HG03442 (cell line): ENCODE data around the gene CYTH2.
"Not testable (repeated sequence)": the region's sequence is repeated elsewhere in the genome, so short reads cannot be mapped to it uniquely, and the experiment has no call there.

Source experiments
- ATAC-seq: cut with Tn5 transposase; IDR thresholded peaks from one replicate; pipeline ENCODE4 v1.9.1; 2021; ENCODE audit warnings: mild to moderate bottlenecking, moderate library complexity; ENCODE audit not compliant: unreplicated experiment

Gene CYTH2

DNA sequence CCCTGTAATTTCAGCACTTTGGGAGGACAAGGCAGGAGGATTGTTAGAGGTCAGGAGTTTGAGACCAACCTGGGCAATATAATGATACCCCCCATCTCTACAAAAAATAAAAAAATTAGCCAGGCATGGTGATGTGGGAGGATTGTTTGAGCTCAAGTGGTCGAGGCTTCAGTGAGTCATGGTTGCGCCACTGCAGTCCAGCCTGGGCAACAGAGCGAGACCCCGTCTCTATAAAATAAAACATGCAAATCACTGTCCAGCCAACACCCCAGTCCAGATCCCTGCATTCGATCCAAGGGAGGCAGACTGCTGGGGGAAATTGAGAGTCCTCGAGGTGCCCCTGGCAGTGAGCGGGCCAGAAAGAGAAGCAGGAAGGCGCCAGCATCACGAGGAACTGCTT is 7.0 kb downstream of the CYTH2 start:
- no peak for ATAC-seq

DNA sequence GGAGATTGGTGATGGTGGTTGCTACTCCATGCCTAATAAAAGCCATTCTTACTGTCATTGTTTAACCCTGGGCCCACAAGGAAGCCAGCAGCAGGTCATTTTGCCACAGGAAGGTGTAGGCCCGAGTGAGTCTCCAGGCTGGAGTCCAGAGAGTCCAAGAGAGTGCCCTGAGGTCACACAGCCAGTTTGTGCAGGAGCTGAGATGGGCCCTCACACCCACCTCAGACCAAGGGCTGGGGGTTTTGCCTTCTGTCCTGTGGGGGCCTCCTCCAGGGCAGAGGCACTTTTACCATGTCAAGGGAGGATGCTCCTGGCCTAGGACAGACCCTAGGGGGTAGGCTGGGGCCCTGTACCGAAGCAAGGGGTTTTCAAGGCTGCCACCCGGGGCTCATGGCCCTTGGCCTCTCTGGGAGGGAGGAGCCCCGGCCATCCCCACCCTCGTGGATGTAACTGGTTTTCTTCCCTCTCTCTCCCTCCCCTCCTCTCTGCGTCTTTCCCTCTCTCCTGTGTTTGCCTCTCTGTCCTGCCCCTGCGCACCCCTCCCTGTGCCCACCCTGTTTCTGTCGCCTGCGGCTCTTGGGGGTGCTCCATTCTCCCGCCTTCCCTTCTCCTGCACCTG is 8.0 kb downstream of the CYTH2 start:
- ATAC-seq, result no peak

DNA sequence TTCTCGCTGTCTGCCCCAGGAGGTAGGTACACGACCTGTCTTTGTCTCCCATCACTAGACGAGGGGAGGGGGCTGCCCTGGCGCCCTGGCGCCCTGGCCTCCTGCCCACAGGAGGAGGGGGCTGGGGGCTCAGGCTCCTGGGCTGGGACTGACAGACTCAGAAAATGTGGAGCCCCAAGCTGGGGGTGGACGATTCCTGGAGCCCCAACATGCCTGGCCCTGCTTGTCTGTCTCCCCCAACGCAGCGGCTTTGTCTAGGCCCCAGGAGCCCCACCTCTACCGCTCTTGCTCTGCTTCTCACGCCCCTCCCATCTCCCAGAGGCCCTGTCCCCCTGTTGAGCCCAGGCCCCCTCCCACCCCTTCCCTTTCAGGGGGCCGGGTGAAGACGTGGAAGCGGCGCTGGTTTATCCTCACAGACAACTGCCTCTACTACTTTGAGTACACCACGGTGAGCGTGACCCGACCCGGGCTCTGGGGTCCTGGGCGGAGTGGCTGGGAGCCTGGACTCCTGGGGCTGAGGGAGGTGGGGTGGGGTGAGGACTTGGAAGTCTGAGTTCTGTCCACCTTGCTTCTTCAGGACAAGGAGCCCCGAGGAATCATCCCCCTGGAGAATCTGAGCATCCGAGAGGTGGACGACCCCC is 8.6 kb downstream of the CYTH2 start:
- ATAC-seq, result no peak

DNA sequence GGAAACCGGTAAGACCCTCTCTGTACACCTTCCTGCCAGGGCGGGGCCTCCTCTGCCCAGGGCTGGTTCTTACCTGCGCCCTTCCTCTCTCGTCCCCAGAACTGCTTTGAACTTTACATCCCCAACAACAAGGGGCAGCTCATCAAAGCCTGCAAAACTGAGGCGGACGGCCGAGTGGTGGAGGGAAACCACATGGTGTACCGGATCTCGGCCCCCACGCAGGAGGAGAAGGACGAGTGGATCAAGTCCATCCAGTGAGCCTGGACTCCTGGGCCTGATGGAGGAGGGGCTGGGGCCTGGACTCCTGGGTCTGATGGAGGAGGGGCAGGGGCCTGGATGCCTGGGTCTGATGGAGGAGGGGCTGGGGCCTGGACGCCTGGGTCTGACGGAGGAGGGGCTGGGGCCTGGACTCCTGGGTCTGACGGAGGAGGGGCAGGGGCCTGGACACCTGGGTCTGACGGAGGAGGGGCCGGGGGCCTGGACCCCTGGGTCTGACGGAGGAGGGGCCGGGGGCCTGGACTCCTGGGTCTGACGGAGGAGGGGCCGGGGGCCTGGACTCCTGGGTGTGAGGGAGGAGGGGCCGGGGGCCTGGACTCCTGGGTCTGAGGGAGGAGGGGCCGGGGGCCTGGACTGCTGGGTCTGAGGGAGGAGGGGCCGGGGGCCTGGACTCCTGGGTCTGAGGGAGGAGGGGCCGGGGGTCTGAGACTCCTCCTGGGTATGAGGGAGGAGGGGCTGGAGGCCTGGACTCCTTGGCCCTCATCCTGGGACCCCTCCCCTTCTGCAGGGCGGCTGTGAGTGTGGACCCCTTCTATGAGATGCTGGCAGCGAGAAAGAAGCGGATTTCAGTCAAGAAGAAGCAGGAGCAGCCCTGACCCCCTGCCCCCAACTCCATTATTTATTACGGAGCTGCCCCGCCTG is 9.4 kb downstream of the CYTH2 start:
- no peak for ATAC-seq

DNA sequence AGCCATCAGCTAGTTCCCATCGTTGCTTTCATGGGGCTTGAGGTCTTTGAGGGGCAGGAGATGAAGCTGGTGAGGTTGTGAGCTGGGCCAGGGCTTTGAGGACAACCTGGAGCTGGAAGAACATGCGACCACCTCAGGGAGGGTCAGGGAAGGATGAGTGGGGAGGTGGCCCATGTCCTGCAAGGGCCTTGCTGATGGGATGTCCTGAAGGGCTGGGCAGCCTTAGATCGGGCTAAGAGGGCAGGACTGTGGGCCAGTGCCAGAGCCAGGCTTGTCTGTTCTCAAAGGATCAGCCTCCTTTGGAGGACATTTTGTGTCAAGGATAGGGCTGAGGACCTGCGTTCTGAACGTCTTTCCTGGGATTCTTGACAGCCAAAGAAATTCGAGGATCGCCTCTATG is 10.5 kb downstream of the CYTH2 start:
- no peak for ATAC-seq

DNA sequence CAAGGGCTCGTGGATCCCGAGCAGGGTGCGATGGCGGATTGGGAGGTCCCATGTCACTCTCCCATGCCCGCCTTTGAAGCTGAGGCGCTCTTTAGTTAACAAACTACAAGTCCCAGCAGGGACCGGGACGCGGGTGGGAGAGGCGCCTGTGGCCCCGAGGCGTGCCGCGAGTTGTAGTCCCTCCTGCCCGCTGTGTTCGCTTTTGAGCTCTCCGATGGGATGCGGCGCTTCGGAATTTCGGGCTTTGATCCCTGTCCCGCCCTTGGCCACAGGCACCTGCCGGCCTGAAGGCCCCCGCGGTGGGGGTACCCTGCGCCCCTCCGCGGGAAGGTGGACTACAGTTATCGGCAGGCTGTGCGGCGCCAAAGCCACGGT is 11.0 kb downstream of the CYTH2 start:
- ATAC-seq, result no peak

DNA sequence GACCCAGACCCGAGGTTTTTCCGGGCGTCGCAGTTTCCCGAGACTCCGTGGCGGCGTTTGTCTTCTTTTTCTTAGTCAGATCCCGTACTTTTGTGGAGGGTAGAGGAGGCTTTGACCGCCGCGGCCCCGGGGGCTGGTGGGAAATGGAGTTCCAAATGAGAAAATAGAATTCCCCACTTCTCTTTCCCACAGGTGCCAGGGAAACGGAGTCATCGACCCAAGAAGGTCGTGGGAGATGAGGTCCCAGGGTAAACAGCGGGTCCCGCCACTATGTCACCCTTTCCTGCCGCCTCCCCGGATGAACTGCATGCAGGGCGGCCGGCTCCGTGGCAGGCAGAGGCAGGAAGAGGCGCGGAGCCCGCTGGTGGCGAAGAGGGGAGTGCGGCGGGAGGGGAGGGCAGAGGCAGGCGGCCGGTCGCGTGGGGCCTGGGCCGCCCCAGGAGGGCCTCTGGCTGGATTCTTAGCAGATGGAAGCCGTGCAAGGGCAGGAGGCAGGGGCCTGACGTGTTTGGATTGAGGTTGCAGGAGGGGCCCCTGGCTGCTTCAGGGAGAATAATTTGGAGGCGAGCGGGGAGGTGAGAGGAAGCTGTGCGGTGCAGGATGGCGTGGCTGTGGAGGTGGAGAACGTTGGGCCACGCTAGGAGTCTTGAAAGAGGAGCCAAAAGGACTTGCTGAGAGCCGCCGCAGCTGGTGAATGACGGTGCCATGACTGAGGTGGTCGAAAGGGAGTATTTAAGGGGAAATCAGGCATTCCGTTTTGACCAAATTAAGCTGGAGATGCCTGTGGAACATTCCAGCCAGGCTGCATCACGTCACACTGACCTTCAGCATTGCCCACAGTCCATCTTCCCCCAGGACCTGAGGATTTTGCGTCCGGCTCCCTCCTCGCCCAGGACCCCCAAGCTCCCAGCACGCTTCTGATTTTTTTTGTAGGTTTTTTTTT is 11.7 kb downstream of the CYTH2 start:
- ATAC-seq, result no peak

DNA sequence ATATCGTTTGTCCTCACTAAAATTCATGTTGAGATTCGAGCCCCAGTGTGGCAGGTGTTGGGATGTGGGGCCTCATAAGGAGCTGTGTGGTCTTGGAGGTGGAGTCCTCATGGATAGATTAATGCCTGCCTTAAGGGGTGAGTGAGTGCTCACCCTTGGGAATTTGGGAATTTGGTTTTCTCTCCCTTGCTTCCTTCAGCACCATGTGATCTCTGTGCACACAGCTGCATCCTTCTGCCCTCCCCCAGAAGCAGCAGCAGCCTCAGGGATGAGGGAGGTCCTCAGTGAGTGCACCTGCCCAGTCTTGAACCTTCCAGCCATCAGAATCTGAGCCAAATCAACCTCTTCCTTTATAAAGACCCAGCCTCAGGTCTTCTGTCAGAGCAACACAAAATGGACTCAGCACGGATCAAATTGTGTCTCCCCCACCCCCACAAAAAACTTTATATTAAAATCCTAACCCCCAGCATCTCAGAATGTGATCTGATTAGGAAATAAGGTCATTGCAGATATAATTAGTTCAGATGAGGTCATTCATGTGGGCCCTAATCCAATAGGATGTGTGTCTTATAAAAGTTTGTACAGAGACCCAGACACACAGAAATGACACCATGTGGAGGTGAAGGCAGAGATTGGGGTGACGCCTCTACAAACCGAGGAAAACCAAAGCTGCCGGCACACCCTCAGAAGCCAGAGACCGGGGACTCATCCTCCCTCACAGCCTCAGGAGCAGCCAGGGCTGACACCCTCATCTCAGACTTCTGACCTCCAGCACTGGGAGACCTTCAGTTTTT is 12.9 kb downstream of the CYTH2 start:
- no peak for ATAC-seq

DNA sequence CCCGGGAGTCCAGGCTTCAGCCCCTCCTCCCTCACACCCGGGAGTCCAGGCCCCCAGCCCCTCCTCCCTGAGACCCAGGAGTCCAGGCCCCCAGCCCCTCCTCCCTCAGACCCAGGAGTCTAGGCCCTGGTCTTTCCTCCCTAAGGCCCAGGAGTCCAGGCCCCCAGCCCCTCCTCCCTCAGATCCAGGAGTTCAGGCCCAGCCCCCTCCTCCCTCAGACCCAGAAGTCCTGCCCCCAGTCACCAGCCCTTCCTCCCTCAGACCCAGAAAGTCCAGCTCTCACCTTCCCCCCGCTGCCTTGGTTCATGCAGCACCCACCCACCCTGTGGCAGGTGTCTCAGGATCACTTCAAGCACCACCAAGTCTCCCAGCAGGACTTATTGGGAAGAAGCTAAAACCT is 14.1 kb downstream of the CYTH2 start:
- ATAC-seq, result no peak

DNA sequence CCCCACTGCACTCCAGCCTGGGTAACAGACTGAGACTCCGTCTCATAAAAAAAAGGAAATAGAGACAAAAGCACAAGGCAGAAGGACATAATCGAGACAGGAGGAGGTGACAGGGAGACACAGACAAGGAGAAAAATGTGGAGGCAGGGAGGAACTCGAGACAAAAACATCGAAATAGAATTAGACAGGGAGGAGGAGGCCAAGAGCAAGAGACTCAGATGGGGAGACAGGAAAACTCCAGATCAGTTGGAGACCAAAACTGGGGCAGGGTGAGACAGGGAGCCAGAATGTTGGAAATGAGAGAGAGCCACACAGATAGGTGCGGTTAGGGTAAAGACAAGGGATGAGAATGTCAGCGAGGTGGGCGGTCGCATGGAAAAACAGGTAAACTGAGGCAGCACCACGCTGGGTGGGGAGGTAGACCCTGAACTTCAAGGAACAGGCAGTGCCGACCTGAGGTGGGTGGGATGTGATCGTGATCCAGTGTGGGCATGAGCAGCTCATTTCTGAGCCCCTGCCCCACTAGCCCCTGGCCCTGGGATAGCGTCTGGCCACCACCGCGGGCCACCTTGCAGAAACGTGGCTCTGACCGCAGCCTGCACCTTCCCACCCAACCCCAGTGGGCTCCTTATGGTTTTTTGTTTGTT is 15.2 kb downstream of the CYTH2 start:
- ATAC-seq, result no peak

DNA sequence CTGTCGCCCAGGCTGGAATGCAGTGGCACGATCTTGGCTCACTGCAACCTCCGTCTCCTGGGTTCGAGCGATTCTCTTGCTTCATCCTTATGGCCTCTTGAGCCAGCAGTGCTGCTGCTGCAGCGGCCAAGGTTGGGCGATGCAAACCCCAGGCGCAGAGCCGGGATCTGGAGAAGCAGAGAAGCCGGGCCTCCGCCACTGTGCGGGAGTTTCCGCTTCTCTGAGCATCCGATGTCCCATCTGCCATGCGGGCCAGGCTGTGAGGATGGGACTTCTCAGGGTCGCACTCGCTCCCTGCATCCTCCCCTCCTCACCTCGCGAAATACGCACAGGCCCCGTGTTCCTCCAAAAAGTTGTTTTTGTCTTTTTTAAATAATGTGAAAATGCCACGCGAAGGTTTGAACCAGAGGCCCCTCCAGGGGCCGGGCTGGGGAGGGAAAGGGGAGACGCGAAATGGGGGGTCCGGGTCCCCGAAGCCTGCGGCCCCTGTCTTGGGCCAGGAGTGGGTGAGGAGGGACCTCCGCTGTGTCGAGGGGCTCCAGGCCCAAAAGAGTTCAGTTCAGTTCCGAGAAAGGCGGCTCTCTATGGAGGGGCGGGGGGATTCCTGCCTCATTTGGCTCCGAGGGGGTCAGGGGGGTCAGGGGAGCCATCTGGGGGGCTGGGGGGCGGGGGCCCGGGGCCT is 15.9 kb downstream of the CYTH2 start:
- no peak for ATAC-seq

DNA sequence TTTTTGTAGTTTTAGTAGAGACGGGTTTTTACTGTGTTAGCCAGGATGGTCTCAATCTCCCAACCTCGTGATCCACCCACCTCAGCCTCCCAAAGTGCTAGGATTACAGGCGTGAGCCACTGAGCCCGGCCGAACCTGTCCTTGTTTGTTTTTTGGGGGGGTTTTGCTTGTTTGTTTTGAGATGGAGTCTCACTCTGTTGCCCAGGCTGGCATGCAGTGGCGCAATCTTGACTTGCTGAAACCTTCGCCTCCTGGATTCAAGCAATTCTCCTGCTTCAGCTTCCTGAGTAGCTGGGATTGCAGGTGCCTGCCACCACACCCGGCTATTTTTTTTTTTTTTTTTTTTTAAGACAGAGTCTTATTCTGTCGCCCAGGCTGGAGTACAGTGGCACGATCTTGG is 17.5 kb downstream of the CYTH2 start:
- not testable (repeated sequence) for ATAC-seq

DNA sequence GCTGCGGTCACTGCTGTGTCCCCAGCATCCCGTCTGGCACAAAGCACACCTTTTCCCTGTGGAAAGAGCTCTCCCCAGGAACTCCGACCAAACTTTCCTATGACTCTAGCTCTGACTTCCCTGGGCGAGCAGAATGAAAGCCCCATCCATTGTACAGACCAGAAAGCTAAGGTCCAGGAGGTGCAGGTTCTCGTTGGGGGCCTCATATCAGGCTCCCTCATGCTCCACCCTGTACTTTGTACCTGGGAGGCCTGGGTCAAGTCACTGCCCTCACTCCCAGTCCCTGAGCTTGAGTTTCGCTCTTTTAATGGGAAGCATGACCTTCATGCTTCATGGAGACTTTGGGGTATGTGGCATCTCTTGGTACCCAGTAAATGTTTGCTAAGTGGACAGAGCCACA is 18.4 kb downstream of the CYTH2 start:
- no peak for ATAC-seq

DNA sequence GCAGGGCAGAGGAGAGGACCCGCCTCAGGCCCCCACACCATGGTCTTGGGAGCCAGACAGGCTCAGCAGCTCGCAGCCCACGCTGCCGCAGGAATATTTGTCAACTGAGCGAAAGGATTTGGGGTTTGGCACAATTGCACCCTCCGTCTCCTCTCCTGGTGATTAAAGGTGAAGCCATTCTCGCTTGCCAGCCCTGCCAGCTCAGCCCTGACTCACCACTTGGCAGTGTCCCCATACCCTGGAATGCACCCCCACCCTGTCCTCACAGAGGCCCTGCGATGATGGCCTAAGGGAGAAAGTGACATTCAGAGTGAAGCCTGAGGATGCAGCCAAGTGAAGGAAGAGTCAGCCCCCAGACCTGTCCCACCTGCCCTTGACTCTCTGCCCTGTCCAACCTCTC is 18.8 kb downstream of the CYTH2 start:
- ATAC-seq, result no peak

DNA sequence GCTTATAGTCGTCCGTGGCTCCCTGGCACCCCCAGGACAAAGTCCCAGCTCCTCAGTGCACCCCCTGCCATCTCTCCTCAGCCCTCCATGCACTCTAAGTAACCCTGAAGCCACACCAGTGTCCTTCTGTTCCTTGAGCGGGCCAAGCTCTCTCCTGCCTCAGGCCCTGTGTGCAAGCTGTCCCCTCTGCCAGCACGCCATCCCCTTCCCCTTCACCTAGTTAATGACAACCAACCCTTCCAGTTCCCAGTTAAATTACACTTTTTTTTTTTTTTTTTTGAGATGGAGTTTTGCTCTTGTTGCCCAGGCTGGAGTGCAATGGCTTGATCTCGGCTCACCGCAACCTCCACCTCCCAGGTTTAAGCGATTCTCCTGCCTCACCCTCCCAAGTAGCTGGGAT is 19.3 kb downstream of the CYTH2 start:
- not testable (repeated sequence) for ATAC-seq

DNA sequence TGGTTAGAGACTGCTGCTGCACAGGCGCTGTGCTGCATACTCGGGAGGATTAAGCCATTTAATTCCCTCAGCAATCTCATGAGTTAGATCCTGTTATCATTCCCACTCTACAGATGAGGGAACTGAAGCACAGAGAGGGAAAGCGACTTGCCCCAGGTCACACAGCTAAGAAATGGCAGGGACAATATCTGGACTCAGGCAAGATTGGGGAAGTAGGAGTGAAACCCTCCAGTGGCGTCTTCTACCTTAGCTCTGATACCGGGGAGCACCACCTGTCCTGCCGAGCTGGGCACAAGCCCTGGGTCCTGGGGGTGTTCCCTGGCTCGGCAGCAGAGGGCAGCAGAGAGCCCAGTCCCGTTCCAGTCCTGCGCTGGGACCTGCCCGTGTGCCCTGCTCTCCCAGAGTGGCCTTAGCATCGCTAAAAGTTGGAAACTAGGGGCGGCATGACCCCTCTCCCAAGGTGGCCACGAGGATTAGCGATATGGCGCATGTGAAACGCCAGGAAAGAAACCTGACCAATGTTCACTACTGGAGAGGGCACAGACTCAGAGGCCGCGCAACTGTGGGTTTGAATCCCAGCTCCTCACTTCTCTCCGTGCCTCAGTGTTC is 20.5 kb downstream of the CYTH2 start:
- no peak for ATAC-seq

DNA sequence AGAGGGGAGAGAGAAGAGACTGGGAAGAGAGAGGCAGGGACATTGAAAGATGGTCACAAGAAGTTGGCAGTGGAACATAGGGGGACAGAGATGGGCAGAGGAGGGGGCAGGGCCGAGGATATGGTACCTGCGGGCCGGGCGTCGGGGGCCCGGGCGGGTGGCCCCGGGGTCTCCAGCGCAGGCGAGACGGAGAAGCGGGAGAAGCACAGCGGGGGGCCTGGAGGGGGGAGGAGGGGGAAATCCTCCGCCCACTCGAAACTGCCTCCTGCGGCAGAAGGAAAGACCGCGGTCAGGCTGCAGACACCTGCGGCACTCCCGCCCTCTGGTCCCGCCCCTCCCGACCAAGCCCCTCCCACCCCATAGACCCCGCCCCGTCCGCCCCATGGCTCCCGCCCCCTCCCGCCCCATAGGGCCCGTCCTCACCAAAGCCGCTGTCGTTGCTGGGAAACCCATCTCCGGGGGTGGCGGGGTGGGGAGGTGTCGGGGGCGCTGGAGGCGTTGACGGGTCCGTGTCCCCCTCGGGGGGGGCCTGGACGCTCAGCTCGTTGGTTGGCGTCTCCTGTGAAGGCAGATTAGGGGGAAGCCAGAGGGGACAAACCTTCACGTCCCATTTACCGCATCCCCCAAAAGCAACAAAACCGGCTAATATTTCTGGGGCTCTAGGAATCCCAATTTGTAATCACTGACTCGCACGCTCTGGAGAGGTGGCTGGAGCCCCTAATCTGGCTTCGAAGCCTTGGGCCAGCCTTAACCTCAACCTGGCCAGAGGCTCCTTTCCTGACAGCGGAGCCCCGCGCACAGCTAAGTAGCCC is 22.0 kb downstream of the CYTH2 start:
- no peak for ATAC-seq

DNA sequence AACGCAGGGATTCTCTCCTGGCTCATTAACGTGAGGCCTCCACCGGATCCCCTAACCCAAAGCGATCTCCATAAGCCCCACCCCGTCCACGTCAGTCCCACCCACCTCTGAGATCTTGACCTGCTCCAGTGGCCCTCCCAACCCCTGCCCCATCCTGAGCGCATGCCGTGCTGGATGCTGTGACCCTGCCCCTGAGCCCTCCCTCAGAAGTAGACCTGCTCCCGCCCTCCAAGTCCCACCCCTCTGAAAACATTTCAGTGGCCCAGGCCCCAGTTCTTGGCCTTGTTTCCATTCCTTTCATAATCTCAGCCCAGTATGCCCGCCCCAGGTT is 22.6 kb downstream of the CYTH2 start:
- ATAC-seq, result no peak
